HTR-8/SVneo (cell line): ENCODE results near the gene ITGA3.
"Not testable (repeated sequence)": the region's sequence is repeated elsewhere in the genome, so short reads cannot be mapped to it uniquely, and the experiment has no call there.

ENCODE experiments used
- DNase-seq: peaks from one replicate; pipeline ENCODE4 v3.0.0; 2011; ENCODE audit warnings: low spot score, mixed read lengths; ENCODE audit not compliant: insufficient read length
- FAIRE-seq: peaks from 2 replicates; lab custom pipeline; 2011; peaks lifted over from hg19 to GRCh38; lab: Jason Lieb, UNC

Gene ITGA3

GRCh38 chr17:50050431-50051032, 5.4 kb upstream of the ITGA3 start:
- no peak for DNase-seq
- no peak for FAIRE-seq

GRCh38 chr17:50051082-50051576, 4.8 kb upstream of the ITGA3 start:
- FAIRE-seq = peak; percentile 98
- peak; percentile 95 for DNase-seq

GRCh38 chr17:50051606-50052005, 4.3 kb upstream of the ITGA3 start:
- FAIRE-seq (no peak), DNase-seq (no peak)

GRCh38 chr17:50052241-50052796, 3.6 kb upstream of the ITGA3 start:
- no peak for DNase-seq
- FAIRE-seq = peak; percentile 58

- DNase-seq = peak; percentile 68
- peak; percentile 93 for FAIRE-seq
Observed at GRCh38 chr17:50052822-50053653, 2.9 kb upstream of the ITGA3 start.

- FAIRE-seq = peak; percentile 62
Observed at GRCh38 chr17:50053654-50053960, 2.3 kb upstream of the ITGA3 start.

GRCh38 chr17:50055055-50055425, 870 bp upstream of the ITGA3 start:
- peak; percentile 46 for FAIRE-seq
- no peak for DNase-seq

More at GRCh38 chr17:50053654-50053960, 2.3 kb upstream of the ITGA3 start:
- no peak for DNase-seq

- no peak for FAIRE-seq
- DNase-seq = no peak
Observed at GRCh38 chr17:50056217-50056960, 479 bp downstream of the ITGA3 start.

GRCh38 chr17:50056961-50057330, 1.0 kb downstream of the ITGA3 start:
- FAIRE-seq = peak; percentile 95
- no peak for DNase-seq

GRCh38 chr17:50057521-50057991, 1.6 kb downstream of the ITGA3 start:
- FAIRE-seq = no peak
- DNase-seq = no peak

GRCh38 chr17:50058296-50058953, 2.5 kb downstream of the ITGA3 start:
- DNase-seq = no peak
- FAIRE-seq = peak; percentile 65

GRCh38 chr17:50059256-50059655, 3.3 kb downstream of the ITGA3 start:
- FAIRE-seq = peak; percentile 28
- no peak for DNase-seq

- FAIRE-seq (peak; percentile 44), DNase-seq (no peak)
Observed at GRCh38 chr17:50059759-50060273, 3.9 kb downstream of the ITGA3 start.

GRCh38 chr17:50060951-50061712, 5.2 kb downstream of the ITGA3 start:
- DNase-seq (no peak), FAIRE-seq (peak; percentile 96)

- not testable (repeated sequence) for DNase-seq
- peak; percentile 72 for FAIRE-seq
Observed at GRCh38 chr17:50061713-50062045, 5.8 kb downstream of the ITGA3 start.

- DNase-seq = peak; percentile 96
- peak; percentile 99 for FAIRE-seq
Observed at GRCh38 chr17:50062293-50063243, 6.7 kb downstream of the ITGA3 start.

- DNase-seq (no peak), FAIRE-seq (peak; percentile 60)
Observed at GRCh38 chr17:50063561-50064252, 7.8 kb downstream of the ITGA3 start.
